K562 (cell line): ENCODE data around the gene FAM110D. TPM values are rescaled to one million over a fixed set of nuclear protein-coding genes. Genes with fewer than 3 reads are reported as not detected.

ENCODE experiments used
- EP400 ChIP-seq: fragments of 450-650 bp; IDR thresholded peaks from 2 replicates; pipeline ENCODE4 v1.6.1; 2017; ENCODE audit warnings: antibody characterized with exemption, mild to moderate bottlenecking, moderate library complexity
- ESRRA ChIP-seq: fragments of 450-650 bp; IDR thresholded peaks from 2 replicates; pipeline ENCODE4 v1.6.1; 2014; ENCODE audit warnings: low read depth, mild to moderate bottlenecking, moderate library complexity, borderline replicate concordance
- MAFG ChIP-seq: fragments of 450-650 bp; conservative IDR thresholded peaks from 2 replicates; pipeline ENCODE4 v1.6.1; 2016; ENCODE audit warnings: missing genetic modification characterization, missing compliant biosample characterization
- POLR2H ChIP-seq: IDR thresholded peaks from 2 replicates; pipeline ENCODE4 v1.6.1; 2016; ENCODE audit warnings: missing genetic modification characterization, low read depth, mild to moderate bottlenecking, control low read depth, missing compliant biosample characterization, moderate library complexity
- PRMT5 ChIP-seq: sonication (generic); formaldehyde crosslinking; IDR thresholded peaks from 2 replicates; pipeline ENCODE4 v1.5.0; 2020; ENCODE audit warnings: missing genetic modification reagents
- SIX5 ChIP-seq, 2 experiments: IDR thresholded peaks; 2 replicates each; pipeline ENCODE4 v1.6.1; 2011; ENCODE audit warnings: low read length in 2 of 2, borderline replicate concordance in 1 of 2, low read depth in 1 of 2, mild to moderate bottlenecking in 1 of 2, moderate library complexity in 1 of 2; ENCODE audit not compliant: insufficient read depth in 1 of 2
- SMARCA4 ChIP-seq: fragments of 450-650 bp; IDR thresholded peaks from 2 replicates; pipeline ENCODE4 v1.6.1; 2016
- STAT5B ChIP-seq: fragments of 250-450 bp; sonication (Bioruptor Pico); IDR thresholded peaks from 2 replicates; pipeline ENCODE4 v1.8.0; 2021; ENCODE audit warnings: mild to moderate bottlenecking, inconsistent platforms
- TRIM24 ChIP-seq, 2 experiments: fragments of 450-650 bp; IDR thresholded peaks; 2 replicates each; pipeline ENCODE4 v1.6.1; 2016
- UBTF ChIP-seq, 2 experiments: IDR thresholded peaks; 2 replicates each; pipeline ENCODE4 v1.6.1; 2012; ENCODE audit warnings: improper control_type of control experiment in 2 of 2, low read depth in 2 of 2, low read length in 2 of 2, borderline replicate concordance in 1 of 2
- ZBTB11 ChIP-seq, 3 experiments: fragments of 200-800 bp in 1 of 3; fragments of 250-450 bp in 1 of 3; fragments of 450-650 bp in 1 of 3; sonication (Bioruptor Pico) in 1 of 3; sonication (Bioruptor generic) in 1 of 3; formaldehyde crosslinking in 1 of 3; IDR thresholded peaks; 2 replicates each; pipeline versions ENCODE4 v1.6.1 to v1.8.0; 2016 to 2022; ENCODE audit warnings: mild to moderate bottlenecking in 2 of 3, missing genetic modification characterization in 2 of 3, missing compliant biosample characterization in 1 of 3, moderate library complexity in 1 of 3
- ZBTB43 ChIP-seq: sonication (generic); formaldehyde crosslinking; IDR thresholded peaks from 2 replicates; pipeline ENCODE4 v1.8.0; 2023; ENCODE audit warnings: mild to moderate bottlenecking, missing genetic modification reagents
- ZNF592 ChIP-seq: fragments of 450-650 bp; IDR thresholded peaks from 2 replicates; pipeline ENCODE4 v1.6.1; 2017; ENCODE audit warnings: antibody characterized with exemption, mild to moderate bottlenecking
- polyA plus RNA-seq, 8 experiments: library from polyadenylated mRNA; depleted of rRNA in 4 of 8; stranded (reverse) in 5 of 8; unstranded in 3 of 8; fragments of >200 nt; fragmentation: Nextera tagmentation in 2 of 8; fragmentation: Illumina TruSeq in 1 of 8; extraction: Ambion mirVana in 2 of 8; extraction: Trizol in 1 of 8; gene quantifications; 2 replicates each; pipeline versions ENCODE4 v1.2.1 to v1.2.3, GENCODE V29; 2011 to 2014; ENCODE audit warnings: inconsistent platforms in 1 of 8, missing spikeins in 1 of 8
- total RNA-seq, 7 experiments: library from RNA; depleted of rRNA in 6 of 7; stranded (reverse); fragments of >200 nt in 6 of 7; fragmentation: Illumina TruSeq in 2 of 7; extraction: Trizol in 2 of 7; gene quantifications; 2 replicates each; pipeline versions ENCODE4 v1.2.1 to v1.2.3, GENCODE V29; 2011 to 2021; ENCODE audit warnings: low replicate concordance in 1 of 7

FAM110D gene
- total and polyA plus RNA-seq, 9 of the 15 experiments (the other 6 are each of a cell fraction or from before 2014, with no cell fraction given) = 0.04 to 1.1 (median 0.33) TPM

GRCh38 chr1:26122988-26123973 is 35.6 kb upstream of the FAM110D start (continued):
- TF ChIP-seq ZNF592 (peak; percentile 97), SMARCA4 (peak; percentile 91), PRMT5 (CRISPR knock-in tag) (no peak), MAFG (tag) (peak; percentile 59), ESRRA (0 out of 2 replicates have a peak, but pooled peaks have one; percentile 11), ZBTB11 (CRISPR knock-in tag; IDR thresholded peaks at IDR 0.05) (peak in 1 of 3 experiments; percentile 32; a peak in 1 of 6 replicates), TRIM24 (IDR thresholded peaks at IDR 0.05) (peak in 1 of 2 experiments; percentile 32; a peak in 1 of 4 replicates), STAT5B (CRISPR knock-in tag) (no peak), SIX5 (IDR thresholded peaks at IDR 0.05; ENCODE audit: borderline replicate concordance in 1 of 2, insufficient read depth in 1 of 2, low read depth in 1 of 2, low read length in 2 of 2) (no peak), POLR2H (tag) (0 out of 2 replicates have a peak, but pooled peaks have one; percentile 54), UBTF (IDR thresholded peaks at IDR 0.05; ENCODE audit: borderline replicate concordance in 1 of 2, low read depth in 2 of 2, low read length in 2 of 2) (no peak), EP400 (peak; percentile 59), ZBTB43 (CRISPR knock-in tag) (no peak)
